Measurements from ENCODE around the gene CEP83.

- TF ChIP-seq EZH2 (IDR thresholded peaks at IDR 0.05; ENCODE audit: insufficient read depth, poor library complexity, severe bottlenecking), result no peak
- TF ChIP-seq EZH2phosphoT487 (IDR thresholded peaks at IDR 0.05; ENCODE audit: insufficient read depth, low read depth), result no peak
These were observed 62.3 kb downstream of the CEP83 start for GRCh38 chr12:94397401-94397800.
